Suppressor macrophage treated with lipopolysaccharide for 4 hours (primary cell): Measurements from ENCODE around the gene MYEF2.

Experiments
- DNase-seq: peaks from one replicate; pipeline ENCODE4 v3.0.0-alpha.2; 2020

MYEF2 gene

GRCh38 chr15:48084759-48085590 is 93.1 kb downstream of the MYEF2 start:
- no peak for DNase-seq
